ENCODE measurements around the gene CDK8. TPM values are rescaled to one million over a fixed set of nuclear protein-coding genes. Genes with fewer than 3 reads are reported as not detected.

CDK8 gene
- total RNA-seq, 1 donor from 2014 or later, result 9.7 TPM

DNA sequence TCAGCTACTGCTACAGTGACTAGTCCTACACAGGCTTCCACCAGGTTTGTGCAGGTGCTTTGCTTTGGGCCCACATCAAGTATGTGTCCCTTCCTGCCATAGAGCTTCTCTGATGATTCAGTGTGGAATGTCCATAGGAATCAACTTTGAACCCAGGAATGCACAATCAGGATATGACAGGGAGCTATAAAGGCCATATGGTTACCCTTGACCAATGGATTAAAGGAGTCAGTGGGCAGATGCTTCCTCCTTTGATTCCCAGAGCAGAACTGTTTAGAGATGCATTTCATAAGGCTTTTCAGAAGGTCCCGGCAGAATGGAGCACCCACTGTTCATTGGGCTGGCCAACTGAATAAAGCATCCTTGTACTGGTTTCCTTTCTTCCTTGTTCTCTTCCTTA is 158.3 kb downstream of the CDK8 start:
- no peak for DNase-seq
- intact Hi-C loops (cut with DNase I), result no loop called here
- no peak for ATAC-seq (ENCODE audit: poor library complexity)

DNA sequence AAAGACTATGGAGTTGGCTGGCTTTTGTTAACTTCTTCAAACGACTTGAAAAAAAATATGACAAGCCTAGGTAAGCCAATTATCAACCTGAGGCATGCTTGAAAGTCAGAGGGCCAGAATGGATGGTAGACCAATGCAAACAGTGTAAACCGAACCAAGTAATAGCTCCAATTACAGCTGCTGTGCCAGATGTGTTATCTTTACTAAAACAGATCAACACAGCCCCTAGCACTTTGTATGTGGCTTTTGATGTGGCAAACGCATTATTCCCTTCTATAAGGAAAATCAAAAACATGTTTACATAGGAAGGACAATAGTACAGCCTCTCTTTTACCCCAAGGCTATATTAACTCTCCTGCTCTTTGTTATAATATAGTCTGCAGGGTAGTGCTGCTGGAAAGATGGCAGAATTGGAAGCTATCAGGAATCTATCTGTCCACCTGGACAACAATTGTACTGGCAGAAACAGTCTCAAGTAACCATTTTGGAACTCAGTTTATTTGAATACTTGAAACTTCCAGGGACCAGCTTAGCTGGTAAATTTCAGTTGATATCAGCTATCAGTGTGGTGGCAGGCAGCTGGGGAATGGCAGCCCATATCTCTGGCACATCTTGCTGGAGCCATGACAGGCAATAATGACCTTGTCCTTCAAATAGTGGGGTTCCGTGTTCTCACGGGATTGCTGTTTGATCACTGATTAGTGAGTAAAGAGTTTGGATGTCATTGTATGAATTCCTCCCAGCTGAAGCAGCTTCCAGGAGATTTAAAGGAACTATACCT is 159.2 kb downstream of the CDK8 start:
- no peak for ATAC-seq (ENCODE audit: poor library complexity)
- intact Hi-C loops (cut with DNase I), result no loop called here
- no peak for DNase-seq

DNA sequence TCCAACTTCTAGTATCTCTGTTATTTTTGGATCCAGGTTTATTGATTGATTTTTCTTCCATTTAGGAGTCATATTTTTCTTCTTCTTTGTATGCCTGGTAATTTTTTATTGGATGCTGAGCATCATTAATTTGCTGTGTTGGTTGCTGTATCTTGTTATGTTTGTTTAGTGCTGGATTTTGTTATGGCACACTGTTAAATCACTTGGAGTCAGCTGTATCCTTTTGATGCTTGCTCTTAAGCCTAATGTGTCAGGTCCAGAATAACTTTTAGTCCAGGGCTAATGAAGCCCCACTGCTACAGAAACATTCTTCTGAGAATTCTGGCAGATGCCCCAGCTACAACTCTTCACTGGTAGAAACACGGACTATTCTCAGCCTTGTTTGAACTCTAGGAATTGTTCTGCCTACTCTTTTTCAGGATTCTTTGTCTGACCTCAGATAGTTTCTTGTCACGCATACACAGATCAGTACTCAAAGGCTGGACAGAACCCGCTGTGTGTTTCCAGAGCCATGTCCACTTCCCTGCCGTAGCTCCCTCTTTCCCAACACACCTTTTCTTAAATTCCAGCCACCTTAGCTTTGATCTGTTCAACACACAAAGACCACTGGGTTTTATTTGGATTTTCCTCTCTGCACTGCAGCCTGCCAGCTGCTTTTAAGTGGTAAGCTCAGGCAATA is 166.5 kb downstream of the CDK8 start:
- no peak for ATAC-seq (ENCODE audit: poor library complexity)
- DNase-seq, result no peak
- intact Hi-C loops (cut with DNase I), result no loop called here

DNA sequence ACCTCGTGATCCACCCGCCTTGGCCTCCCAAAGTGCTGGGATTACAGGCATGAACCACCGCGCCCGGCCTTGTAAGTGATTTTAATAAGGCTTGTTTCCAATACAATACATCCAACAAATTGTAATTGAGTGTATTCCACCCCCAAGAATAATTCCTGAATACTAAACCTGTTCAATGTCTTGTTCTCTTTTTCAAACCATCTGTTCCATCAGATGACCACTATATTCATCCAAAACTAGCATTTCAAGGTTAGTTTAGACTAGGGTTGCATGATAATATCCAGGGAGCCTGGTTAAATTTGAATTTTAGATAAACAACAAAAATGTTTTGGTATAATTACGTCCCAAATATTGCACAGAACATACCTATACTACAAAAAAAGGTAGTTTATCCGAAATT is 168.1 kb downstream of the CDK8 start:
- no peak for DNase-seq
- intact Hi-C loops (cut with DNase I), result no loop called here
- no peak for ATAC-seq (ENCODE audit: poor library complexity)

DNA sequence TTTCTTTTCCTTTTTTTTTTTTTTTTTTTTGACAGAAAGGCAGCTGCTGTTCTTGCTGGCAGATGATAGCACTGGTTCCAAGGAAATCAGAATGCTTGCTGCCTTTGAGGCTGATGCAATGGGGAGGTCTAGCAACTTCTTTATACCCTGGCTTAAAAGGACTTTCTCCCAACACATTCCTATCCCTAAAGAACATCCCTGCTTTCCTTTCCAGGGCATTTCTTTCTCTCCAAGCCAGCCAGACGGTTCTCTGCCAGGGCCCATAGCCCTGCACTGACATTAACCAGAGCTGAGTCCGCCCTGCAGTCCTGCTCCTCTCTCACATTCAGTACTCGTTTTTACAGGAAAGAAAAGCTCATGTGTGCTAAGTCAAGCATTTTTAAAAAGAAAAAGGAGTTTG is 169.7 kb downstream of the CDK8 start:
- DNase-seq (peak; percentile 62), ATAC-seq (ENCODE audit: poor library complexity) (peak; percentile 93)
- intact Hi-C loops (cut with DNase I), result no loop called here

DNA sequence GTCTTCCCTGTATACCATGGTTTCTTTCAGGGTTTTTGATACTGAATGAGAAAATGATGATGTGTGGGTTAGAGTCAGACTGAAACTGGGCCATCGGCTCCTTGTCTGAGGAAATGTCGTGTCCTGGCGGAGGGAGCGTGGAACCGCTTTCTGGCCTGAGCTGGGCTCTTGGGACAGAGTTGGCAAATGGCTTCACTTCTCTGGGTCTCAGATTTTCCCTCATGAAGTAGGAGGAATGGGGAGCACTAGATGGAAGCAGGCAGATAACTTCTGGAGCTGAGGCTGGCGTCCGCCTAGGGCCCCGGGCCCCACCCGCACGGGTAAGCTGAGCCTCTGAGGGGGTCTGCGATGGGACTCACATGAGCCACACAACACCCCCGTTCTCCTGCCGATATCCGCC is 170.3 kb downstream of the CDK8 start:
- DNase-seq (peak; percentile 58), ATAC-seq (ENCODE audit: poor library complexity) (peak; percentile 74)

DNA sequence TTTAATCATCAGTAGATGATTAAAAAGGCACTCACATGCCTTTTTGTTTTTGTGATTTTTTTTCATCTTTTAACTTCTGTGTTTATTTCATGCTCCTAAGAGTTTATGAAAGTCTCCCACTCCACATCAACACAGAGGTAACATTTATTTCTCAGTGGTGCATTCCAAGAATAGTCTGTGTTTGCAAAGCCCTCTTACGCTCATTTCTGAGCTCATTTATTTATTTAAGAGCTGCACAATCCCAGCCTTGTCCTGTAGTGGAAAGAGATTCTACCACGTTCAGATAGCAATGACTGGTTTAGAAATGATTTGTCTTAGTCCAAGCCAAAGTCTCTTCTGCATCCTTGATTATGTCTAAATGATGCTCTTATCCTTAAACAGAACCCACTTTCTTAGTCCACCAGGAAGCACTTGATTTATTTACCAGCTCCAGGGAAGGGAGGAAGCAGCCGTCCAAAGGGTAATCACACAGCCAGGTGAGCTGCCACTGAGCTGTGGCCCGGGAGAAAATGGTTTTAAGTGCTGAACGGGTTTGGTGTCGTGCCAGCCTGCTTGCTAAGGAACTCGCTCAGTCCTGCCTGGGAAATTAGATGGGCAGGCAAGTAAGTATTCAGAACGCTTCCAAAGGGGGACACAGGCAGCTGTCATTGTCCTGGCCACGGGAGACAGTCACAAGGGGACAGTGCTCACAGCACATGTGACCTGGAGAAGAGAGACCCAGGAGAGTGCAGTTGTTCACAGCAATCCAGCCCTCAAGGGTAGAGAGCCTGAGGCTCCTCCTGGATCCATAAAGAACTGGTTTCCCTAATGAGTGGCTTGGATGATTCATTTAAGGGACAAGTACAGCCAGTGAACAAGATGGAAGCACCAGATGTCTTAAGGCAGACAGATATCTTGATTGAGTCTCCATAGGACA is 171.8 kb downstream of the CDK8 start:
- ATAC-seq (ENCODE audit: poor library complexity) (peak; percentile 45), DNase-seq (peak; percentile 50)
- intact Hi-C loops (cut with DNase I), result no loop called here

More for the DNA sequence above, 170.3 kb downstream of the CDK8 start:
- intact Hi-C loops (cut with DNase I), result no loop called here

DNA sequence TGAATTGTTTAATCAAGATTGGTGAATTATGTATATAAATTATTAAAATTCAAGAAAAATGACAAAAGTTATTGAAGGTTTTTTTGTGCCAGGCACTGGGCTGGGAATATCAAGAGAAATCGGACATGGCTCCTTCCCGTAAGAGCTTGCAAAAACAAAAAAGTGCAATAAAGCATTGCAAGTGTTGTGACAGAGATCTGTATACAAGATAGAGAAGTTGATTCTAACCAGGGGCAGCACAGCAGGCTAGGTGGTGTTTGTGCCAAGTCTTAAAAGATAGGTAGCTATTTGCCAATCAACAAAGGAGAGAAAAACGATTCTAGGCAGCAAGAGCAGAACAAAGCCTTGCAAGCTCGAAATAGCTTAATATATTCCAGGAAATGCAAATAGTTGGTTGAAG is 179.8 kb downstream of the CDK8 start:
- intact Hi-C loops (cut with DNase I), result no loop called here
- DNase-seq (no peak), ATAC-seq (ENCODE audit: poor library complexity) (no peak)

DNA sequence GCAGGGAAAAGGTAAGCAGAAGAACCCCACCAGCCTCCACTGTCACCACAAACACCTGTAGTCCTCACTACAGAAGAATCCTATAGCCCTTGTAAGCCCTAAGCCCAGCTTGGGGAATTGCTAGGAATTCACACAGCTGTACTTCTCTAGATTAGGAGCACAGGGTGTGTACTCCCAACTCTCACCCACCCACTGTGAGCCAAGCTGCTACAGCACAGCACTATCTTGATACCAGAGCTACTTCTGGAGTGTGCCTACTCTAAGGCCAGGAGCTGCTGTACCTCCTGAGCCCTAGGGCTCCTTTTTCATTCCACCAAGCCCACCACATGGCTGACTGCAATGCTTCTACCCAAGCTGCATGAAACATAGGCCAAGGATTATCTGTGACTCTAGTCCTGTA is 181.2 kb downstream of the CDK8 start:
- DNase-seq, result no peak
- intact Hi-C loops (cut with DNase I), result no loop called here
- no peak for ATAC-seq (ENCODE audit: poor library complexity)

DNA sequence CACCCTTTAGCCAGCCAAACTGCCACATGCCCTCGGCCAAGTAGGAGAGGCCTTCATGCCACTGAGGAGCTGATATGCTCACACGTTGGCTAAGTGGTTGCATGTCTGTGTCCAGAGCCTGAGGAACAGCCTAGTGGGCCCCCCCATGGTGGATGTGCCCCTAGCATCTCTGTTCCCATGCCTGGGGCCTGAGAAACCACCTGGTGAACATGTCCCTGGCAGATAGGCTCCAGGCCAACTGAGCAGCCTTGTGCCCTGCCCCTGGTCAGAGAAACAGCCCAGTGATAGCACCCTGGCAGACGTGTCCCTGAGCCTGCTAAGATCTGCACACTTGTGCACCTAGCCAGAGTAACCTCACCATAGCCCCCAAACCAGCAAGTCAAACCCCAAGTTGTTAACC is 181.7 kb downstream of the CDK8 start:
- DNase-seq, result no peak
- ATAC-seq (ENCODE audit: poor library complexity), result no peak
- intact Hi-C loops (cut with DNase I), result no loop called here

DNA sequence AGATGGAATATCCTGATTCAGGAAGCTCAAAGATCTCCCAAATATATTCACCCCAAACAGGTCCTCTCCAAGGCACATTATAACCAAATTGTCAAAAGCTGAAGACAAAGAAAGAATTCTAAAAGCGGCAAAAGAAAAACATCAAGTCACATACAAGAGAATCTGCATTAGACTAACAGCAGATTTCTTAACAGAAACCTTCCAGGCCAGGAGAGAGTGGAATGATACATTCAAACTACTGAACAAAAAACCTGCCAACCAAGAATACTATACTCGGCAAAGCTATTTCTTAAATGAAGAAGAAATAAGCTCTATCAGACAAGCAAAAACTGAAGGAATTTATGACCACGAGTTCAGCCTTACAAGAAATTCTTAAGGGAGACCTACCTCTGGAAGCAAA is 183.0 kb downstream of the CDK8 start:
- intact Hi-C loops (cut with DNase I), result no loop called here
- DNase-seq, result no peak
- ATAC-seq (ENCODE audit: poor library complexity), result no peak

DNA sequence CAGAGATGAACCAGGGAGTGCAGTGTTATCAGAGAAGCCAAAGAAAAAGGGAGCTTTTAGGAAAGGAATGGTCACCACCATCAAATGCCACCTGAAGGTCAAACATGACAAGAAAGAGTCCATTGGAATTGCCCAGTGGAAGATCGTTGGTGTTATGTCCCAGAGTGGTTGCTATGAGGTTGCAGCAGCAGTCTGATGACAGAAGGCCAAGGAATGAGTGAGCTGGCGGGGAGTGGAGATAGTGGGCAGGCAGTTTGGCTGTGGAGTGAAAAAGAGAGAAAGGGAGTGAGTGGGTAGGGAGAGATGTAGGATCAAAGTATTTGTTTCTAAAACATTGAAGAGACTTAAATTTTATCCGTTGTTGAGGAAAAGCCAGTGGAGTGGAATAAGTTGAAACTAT is 186.2 kb downstream of the CDK8 start:
- DNase-seq, result no peak
- no peak for ATAC-seq (ENCODE audit: poor library complexity)
- intact Hi-C loops (cut with DNase I), result no loop called here

DNA sequence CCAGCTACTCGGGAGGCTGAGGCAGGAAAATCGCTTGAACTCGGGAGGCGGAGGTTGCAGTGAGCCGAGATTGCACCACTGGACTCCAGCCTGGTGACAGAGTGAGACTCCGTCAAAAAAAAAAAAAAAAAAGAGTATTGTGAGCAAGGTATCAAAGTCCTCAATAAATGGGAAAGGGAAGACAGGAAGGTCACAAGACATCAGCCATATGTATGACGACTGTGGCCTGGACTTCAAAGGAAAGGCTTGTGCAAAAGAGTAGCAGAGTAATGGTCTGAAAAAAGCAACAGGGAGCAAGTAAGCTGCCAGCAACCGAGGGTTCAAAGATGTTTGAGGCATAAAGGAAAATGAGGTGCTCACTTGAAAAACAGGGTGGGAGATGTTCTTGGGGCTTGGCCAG is 187.5 kb downstream of the CDK8 start:
- DNase-seq (no peak), ATAC-seq (ENCODE audit: poor library complexity) (no peak)
- intact Hi-C loops (cut with DNase I), result no loop called here

DNA sequence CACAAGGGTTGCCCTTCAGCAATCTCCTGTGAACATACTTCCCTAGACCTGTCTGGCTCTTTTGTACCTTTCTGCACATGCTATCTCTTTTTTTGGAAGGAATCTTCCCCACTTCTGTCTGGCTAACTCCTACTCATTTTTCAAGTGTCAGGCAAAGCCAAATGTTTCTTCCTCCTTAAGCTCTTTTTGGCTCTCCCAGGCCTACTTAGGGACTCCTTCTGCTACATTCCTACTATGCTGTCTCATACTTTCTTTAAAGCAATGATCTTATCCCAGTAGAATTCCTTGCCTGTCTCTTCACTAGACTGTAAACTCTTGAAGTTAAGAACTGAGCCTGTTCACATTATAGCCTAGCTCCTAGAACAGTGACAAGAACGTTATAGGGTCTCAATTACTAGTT is 188.6 kb downstream of the CDK8 start:
- DNase-seq, result no peak
- intact Hi-C loops (cut with DNase I), result no loop called here
- ATAC-seq (ENCODE audit: poor library complexity), result peak; percentile 64

DNA sequence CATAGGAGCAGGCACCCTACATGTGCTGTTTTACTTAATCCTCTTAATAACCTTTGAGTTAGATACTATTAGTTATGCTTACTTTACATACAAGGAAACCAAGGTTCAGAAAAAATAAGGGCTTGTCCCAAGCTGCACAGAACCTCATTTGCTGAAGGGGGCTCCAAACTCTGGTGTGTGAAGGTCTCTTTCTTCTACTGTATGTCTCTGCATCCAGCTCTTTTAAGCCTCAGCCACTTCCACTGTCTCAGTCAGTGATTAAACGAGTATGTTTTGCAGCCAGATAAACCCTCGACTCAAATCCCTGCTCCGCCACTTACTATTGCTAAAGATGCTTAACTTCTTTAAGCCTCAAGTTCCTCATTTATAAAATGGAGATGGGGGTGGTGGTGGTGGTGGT is 191.2 kb downstream of the CDK8 start:
- intact Hi-C loops (cut with DNase I), result no loop called here
- ATAC-seq (ENCODE audit: poor library complexity) (no peak), DNase-seq (no peak)

DNA sequence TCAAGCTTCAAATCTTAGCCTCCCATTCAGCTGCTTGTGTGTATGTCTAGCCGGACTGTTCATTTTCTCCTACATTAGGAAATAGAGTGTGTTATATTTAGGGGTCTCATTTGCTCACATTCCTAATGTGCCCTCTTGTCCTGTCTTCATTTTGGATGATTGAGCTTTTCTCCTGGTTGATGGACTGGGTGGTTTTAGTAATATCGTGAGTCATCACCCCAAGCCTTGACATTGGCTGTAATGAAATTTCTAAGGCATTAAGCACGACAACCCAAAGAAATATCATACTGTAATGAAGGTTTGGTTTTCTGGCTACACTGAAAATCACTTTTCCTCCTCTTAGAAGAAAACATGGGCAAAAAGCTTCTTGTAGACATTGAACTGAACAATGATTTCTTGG is 192.8 kb downstream of the CDK8 start:
- ATAC-seq (ENCODE audit: poor library complexity) (no peak), DNase-seq (no peak)
- intact Hi-C loops (cut with DNase I), result no loop called here

DNA sequence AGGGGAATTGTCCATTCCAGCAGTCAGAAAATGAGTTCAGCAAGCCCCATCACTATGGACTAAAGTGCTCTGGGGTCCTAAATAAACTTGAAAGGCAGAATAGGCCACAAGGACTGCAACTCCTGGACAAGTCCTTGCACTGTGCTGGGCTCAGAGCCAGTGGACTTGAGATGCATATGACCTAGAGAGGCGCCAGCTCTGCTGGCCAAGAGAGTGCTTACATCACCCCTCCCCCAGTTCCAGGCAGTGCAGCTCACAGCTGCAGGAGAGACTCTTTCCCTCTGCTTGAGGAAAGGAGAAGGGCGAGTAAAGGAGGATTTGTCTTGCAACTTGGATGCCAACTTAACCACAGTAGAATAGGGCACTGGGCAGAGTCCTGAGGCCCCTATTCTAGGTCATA is 194.1 kb downstream of the CDK8 start:
- intact Hi-C loops (cut with DNase I), result no loop called here
- DNase-seq, result no peak
- ATAC-seq (ENCODE audit: poor library complexity), result no peak

DNA sequence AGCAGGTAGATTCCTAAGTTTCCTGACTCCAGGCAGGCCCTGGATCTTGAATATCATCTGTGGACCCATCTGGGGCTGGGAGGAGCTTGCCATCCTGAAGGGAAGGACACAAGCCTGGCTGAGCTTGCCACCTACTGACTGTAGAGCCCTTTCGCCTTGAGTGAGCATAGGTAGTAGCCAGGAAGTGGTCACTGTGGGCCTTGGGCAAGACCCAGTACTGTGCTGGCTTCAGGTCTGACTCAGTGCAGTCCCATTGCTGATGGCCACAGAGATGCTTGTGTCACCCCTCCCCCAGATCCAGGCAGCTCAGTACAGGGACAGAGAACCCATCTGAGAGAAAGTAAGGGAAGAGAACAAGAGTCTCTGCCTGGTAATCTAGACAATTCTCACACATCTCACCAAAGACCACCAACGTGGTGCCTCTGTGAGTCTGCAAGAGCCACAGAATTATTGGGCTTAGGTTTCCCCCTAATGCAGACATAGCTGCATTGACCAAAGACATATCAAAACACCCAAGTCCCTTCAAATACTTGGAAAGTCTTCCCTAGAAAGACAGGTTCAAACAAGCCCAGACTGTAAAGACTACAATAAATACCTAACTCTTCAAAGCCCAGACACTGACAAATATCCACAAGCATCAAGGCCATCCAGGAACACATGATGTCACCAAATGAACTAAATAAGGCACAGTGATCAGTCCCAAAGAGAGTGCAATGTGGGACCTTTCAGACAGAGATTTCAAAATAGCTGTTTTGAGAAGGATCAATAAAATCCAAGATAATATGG is 195.3 kb downstream of the CDK8 start:
- ATAC-seq (ENCODE audit: poor library complexity) (no peak), DNase-seq (no peak)
- intact Hi-C loops (cut with DNase I), result no loop called here
